B cell (primary cell): ENCODE data around the gene PASD1. TPM values are rescaled to one million over a fixed set of nuclear protein-coding genes. Genes with fewer than 3 reads are reported as not detected.

Experiments used
- ATAC-seq: fragments of 200-7000 bp; cut with Tn5 transposase; one replicate; pipeline ENCODE4 v1.10.0; 2021; ENCODE audit warnings: low read depth, mild to moderate bottlenecking, moderate number of reproducible peaks, moderate library complexity
- CTCF ChIA-PET: fragments of 350-600 bp; sonication (Branson Sonifier 250); formaldehyde crosslinking; loops from one replicate; lab custom pipeline; 2021; ENCODE audit warnings: antibody characterized with exemption, inconsistent platforms; lab: Charles Lee
- POLR2A ChIA-PET: fragments of 350-600 bp; sonication (Branson Sonifier 250); formaldehyde crosslinking; loops from one replicate; lab custom pipeline; 2021; ENCODE audit warnings: antibody characterized with exemption; lab: Charles Lee
- DNase-seq: peaks from one replicate; pipeline ENCODE4 v3.0.0; 2013
- H2AFZ ChIP-seq: 2 replicates; pipeline ENCODE4 v1.6.1; 2012; ENCODE audit warnings: mild to moderate bottlenecking, low read depth, low read length; ENCODE audit not compliant: insufficient read depth, poor library complexity, severe bottlenecking
- H3K27ac ChIP-seq, 2 donors: 1 replicate in 1 of 2; 2 replicates in 1 of 2; pipeline ENCODE4 v1.5.1; 2012 to 2013; ENCODE audit warnings: low read length in 2 of 2, mild to moderate bottlenecking in 2 of 2, moderate library complexity in 1 of 2
- H3K27me3 ChIP-seq, 4 experiments: fragments of 200-600 bp in 1 of 4; sonication (generic) in 1 of 4; replicated peaks in 1 of 4; 1 replicate in 2 of 4; 2 replicates in 2 of 4; pipeline versions ENCODE4 v1.6.1 to v1.7.0; 2013 to 2016; ENCODE audit warnings: low read length in 3 of 4, mild to moderate bottlenecking in 2 of 4, mixed read lengths in 1 of 4, moderate library complexity in 1 of 4; ENCODE audit not compliant: insufficient read depth in 4 of 4, control insufficient read depth in 3 of 4; ENCODE audit errors: control extremely low read depth in 1 of 4
- H3K36me3 ChIP-seq, 2 experiments: replicated peaks in 1 of 2; 1 replicate in 1 of 2; 2 replicates in 1 of 2; pipeline versions ENCODE4 v1.6.1 to v1.7.1; 2013; ENCODE audit warnings: low read length in 1 of 2; ENCODE audit not compliant: insufficient read depth in 2 of 2, control insufficient read depth in 1 of 2; ENCODE audit errors: control extremely low read depth in 1 of 2, extremely low read depth in 1 of 2
- H3K4me1 ChIP-seq, 2 donors: fragments of 200-600 bp in 1 of 2; sonication (generic) in 1 of 2; 1 replicate in 1 of 2; 2 replicates in 1 of 2; pipeline versions ENCODE4 v1.5.1 to v1.6.1; 2013 to 2017; ENCODE audit warnings: low read length in 2 of 2; ENCODE audit not compliant: control insufficient read depth in 2 of 2, insufficient read depth in 2 of 2
- H3K4me2 ChIP-seq: replicated peaks from 2 replicates; pipeline ENCODE3; 2012; ENCODE audit warnings: mild to moderate bottlenecking, low read depth, low read length; ENCODE audit not compliant: poor library complexity, severe bottlenecking
- H3K4me3 ChIP-seq, 5 experiments: fragments of 200-600 bp in 1 of 5; sonication (generic) in 1 of 5; 1 replicate in 3 of 5; 2 replicates in 2 of 5; pipeline versions ENCODE4 v1.5.1 to v1.7.0; 2011 to 2016; ENCODE audit warnings: low read length in 4 of 5, mild to moderate bottlenecking in 4 of 5, low read depth in 2 of 5, control low read depth in 1 of 5, moderate library complexity in 1 of 5; ENCODE audit not compliant: insufficient read depth in 1 of 5; ENCODE audit errors: control extremely low read depth in 1 of 5, extremely low read depth in 1 of 5
- H3K79me2 ChIP-seq: fragments of 200-600 bp; sonication (generic); one replicate; pipeline ENCODE4 v1.6.0; 2016; ENCODE audit warnings: low read length; ENCODE audit not compliant: control insufficient read depth, insufficient read depth
- H3K9ac ChIP-seq: fragments of 200-600 bp; sonication (generic); 2 replicates; pipeline ENCODE4 v1.6.1; 2017; ENCODE audit warnings: mild to moderate bottlenecking, low read length, moderate library complexity
- H3K9me3 ChIP-seq, 3 donors: one replicate each; pipeline versions ENCODE4 v1.6.1 to v1.7.1; 2013; ENCODE audit warnings: low read length in 2 of 3; ENCODE audit not compliant: control insufficient read depth in 2 of 3, insufficient read depth in 1 of 3; ENCODE audit errors: control extremely low read depth in 1 of 3
- H4K20me1 ChIP-seq: 2 replicates; pipeline ENCODE4 v1.6.0; 2012; ENCODE audit warnings: mild to moderate bottlenecking, low read length; ENCODE audit not compliant: insufficient read depth, control insufficient read depth, poor library complexity, severe bottlenecking
- H3K27ac Mint-ChIP-seq: one replicate; pipeline ENCODE4 v1.8.0; 2021; ENCODE audit warnings: mixed read lengths
- H3K27me3 Mint-ChIP-seq: one replicate; pipeline ENCODE4 v1.8.0; 2021; ENCODE audit warnings: mixed read lengths
- H3K4me1 Mint-ChIP-seq: one replicate; pipeline ENCODE4 v1.8.0; 2021; ENCODE audit warnings: mixed read lengths
- H3K4me3 Mint-ChIP-seq: one replicate; pipeline ENCODE4 v1.8.0; 2021; ENCODE audit warnings: mixed read lengths
- H3K9me3 Mint-ChIP-seq: one replicate; pipeline ENCODE4 v1.8.0; 2022; ENCODE audit warnings: mixed read lengths; ENCODE audit not compliant: insufficient read depth
- EZH2 ChIP-seq: IDR thresholded peaks from 2 replicates; pipeline ENCODE4 v1.6.1; 2012; ENCODE audit warnings: borderline replicate concordance, low read depth, mild to moderate bottlenecking, moderate library complexity, low read length; ENCODE audit not compliant: insufficient read depth, poor library complexity, severe bottlenecking
- WGBS: methylation state at CpG from one replicate; pipeline ENCODE4 v1.1.5; 2013; ENCODE audit warnings: missing lambda C conversion rate; ENCODE audit not compliant: insufficient coverage; 5-methylcytosine and 5-hydroxymethylcytosine counted together
- intact Hi-C: fragments of 100-400 bp; cut with micrococcal nuclease; formaldehyde crosslinking; loops from one replicate; pipeline ENCODE4 v1.10.0; 2022
- polyA plus RNA-seq: library from polyadenylated mRNA; depleted of rRNA; stranded (reverse); fragments of >200 nt; gene quantifications from 2 replicates; pipeline ENCODE4 v1.2.3, GENCODE V29; 2012
- total RNA-seq, 2 donors: library from RNA; stranded (reverse); fragments of 120-200 nt in 1 of 2; gene quantifications; 1 replicate in 1 of 2; 2 replicates in 1 of 2; pipeline versions ENCODE4 v1.2.3 to v1.2.4, GENCODE V29; 2013 to 2022
- TF ChIP-seq, protein P1 (sequence below): fragments of 200-600 bp; IDR thresholded peaks from one replicate; pipeline ENCODE4 v1.8.0; 2022; ENCODE audit warnings: antibody characterized with exemption, mild to moderate bottlenecking

Gene PASD1
- total and polyA plus RNA-seq, 2 donors (not counting 1 experiment from before 2014, with no cell fraction given), result not detected

DNA sequence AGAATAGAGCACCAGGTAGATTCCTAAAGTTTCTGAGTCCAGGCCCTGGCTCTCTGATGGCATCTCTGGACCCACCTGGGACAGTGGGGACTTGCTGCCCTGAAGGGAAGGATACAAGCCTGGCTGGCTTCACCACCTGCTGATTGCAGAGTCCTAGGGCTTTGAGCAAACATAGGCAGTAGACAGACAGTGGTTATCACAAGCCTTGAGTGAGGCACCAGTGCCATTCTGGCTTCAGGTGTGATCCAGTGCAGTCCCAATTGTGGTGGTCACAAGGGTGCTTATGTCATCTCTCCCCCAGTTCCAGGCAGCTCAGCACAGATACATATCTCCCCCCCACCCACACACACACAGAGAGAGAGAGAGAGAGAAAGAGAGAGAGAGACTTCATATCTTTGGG, 125.2 kb downstream of the PASD1 start:
- CTCF ChIA-PET, result no interaction called here
- DNase-seq (no peak), ATAC-seq (no peak)
- no peaks in the 10 kb centered on the region for H3K9me3 Mint-ChIP-seq
- H3K4me3 Mint-ChIP-seq, result no peak overlapping the region
- H3K9me3 ChIP-seq, result no peaks in the 10 kb centered on the region
- H3K4me1 ChIP-seq, result no peaks in the 10 kb centered on the region
- intact Hi-C loops, result no loop called here
- no peaks in the 10 kb centered on the region for H4K20me1 ChIP-seq
- H3K36me3 ChIP-seq, result no peaks in the 10 kb centered on the region
- H3K27ac ChIP-seq, result no peak overlapping the region
- TF ChIP-seq, protein P1, sequence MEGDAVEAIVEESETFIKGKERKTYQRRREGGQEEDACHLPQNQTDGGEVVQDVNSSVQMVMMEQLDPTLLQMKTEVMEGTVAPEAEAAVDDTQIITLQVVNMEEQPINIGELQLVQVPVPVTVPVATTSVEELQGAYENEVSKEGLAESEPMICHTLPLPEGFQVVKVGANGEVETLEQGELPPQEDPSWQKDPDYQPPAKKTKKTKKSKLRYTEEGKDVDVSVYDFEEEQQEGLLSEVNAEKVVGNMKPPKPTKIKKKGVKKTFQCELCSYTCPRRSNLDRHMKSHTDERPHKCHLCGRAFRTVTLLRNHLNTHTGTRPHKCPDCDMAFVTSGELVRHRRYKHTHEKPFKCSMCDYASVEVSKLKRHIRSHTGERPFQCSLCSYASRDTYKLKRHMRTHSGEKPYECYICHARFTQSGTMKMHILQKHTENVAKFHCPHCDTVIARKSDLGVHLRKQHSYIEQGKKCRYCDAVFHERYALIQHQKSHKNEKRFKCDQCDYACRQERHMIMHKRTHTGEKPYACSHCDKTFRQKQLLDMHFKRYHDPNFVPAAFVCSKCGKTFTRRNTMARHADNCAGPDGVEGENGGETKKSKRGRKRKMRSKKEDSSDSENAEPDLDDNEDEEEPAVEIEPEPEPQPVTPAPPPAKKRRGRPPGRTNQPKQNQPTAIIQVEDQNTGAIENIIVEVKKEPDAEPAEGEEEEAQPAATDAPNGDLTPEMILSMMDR, result no peak
- TF ChIP-seq EZH2, result no peak
- no peak overlapping the region for H2AFZ ChIP-seq
- no peaks in the 10 kb centered on the region for H3K4me1 Mint-ChIP-seq
- H3K27me3 ChIP-seq, result no peaks in the 10 kb centered on the region
- H3K79me2 ChIP-seq, result no peaks in the 10 kb centered on the region
- peaks cover 8% of the 10 kb centered on the region for H3K27me3 Mint-ChIP-seq
- H3K4me3 ChIP-seq, result no peak overlapping the region
- H3K27ac Mint-ChIP-seq, result no peak overlapping the region
- no peak overlapping the region for H3K9ac ChIP-seq
- POLR2A ChIA-PET, result no interaction called here
- no peak overlapping the region for H3K4me2 ChIP-seq

DNA sequence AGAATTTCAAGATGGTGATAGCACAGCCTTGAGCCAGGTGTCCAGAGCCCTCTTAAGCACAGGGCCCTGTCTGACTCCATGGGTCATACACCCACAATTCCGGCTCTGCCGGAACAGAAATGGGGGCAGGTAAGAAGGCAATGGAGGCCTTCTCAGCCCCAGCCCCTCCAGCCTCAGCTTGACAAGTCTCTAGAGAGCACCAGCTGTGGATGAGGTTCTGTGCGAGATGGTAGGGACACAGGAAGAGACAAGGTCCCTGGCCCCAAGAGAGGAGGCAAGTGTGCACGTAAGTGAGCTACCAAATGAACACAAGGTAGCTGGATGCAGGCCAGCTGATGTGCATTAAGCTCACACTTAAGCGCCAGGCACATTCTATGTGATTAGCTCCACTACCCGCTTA, 129.3 kb downstream of the PASD1 start:
- Histone ChIP-seq H3K9ac (no peak overlapping the region), H3K4me3 (no peak overlapping the region), H3K27ac (no peak overlapping the region), H2AFZ (no peak overlapping the region), H3K36me3 (no peaks in the 10 kb centered on the region), H3K4me1 (no peaks in the 10 kb centered on the region), H4K20me1 (no peaks in the 10 kb centered on the region), H3K79me2 (no peaks in the 10 kb centered on the region), H3K4me2 (no peak overlapping the region), H3K9me3 (no peaks in the 10 kb centered on the region), H3K27me3 (no peaks in the 10 kb centered on the region)
- Mint-ChIP-seq H3K27me3 (peaks cover 16% of the 10 kb centered on the region), H3K9me3 (no peaks in the 10 kb centered on the region), H3K27ac (no peak overlapping the region), H3K4me3 (no peak overlapping the region), H3K4me1 (no peaks in the 10 kb centered on the region)
- POLR2A ChIA-PET, result no interaction called here
- TF ChIP-seq EZH2, result no peak
- TF ChIP-seq, protein P1, result no peak
- intact Hi-C loops, result no loop called here
- CTCF ChIA-PET, result no interaction called here
- ATAC-seq, result no peak
- no peak for DNase-seq
- WGBS, result 89% methylated on average over 3 of the region's 6 CpGs
